Activated naive CD8-positive, alpha-beta T cell treated with anti-CD3 and anti-CD28 coated beads, Interleukin-2, amount 10 ng/mL, durations not matched to agents 7 days and 5 days (primary cell): Measurements from ENCODE around the gene CELF2. TPM values are rescaled to one million over a fixed set of nuclear protein-coding genes. Genes with fewer than 3 reads are reported as not detected.

Experiments
- ATAC-seq: fragments of 150-1000 bp; cut with Tn5 transposase; one replicate; pipeline ENCODE4 v1.10.0; 2021; ENCODE audit warnings: low read depth, moderate library complexity
- POLR2A ChIA-PET: fragments of 350-600 bp; sonication (Branson Sonifier 250); formaldehyde crosslinking; loops from one replicate; lab custom pipeline; 2021; ENCODE audit warnings: antibody characterized with exemption; lab: Charles Lee
- DNase-seq: peaks from one replicate; pipeline ENCODE4 v3.0.0; 2021
- H3K27ac Mint-ChIP-seq: one replicate; pipeline ENCODE4 v1.8.0; 2022; ENCODE audit warnings: mild to moderate bottlenecking, mixed read lengths
- H3K27me3 Mint-ChIP-seq: one replicate; pipeline ENCODE4 v1.8.0; 2022; ENCODE audit warnings: mild to moderate bottlenecking, moderate library complexity, mixed read lengths
- H3K36me3 Mint-ChIP-seq: one replicate; pipeline ENCODE4 v1.8.0; 2021; ENCODE audit warnings: mild to moderate bottlenecking, mixed read lengths
- H3K4me1 Mint-ChIP-seq: one replicate; pipeline ENCODE4 v1.8.0; 2021; ENCODE audit warnings: mixed read lengths
- H3K4me3 Mint-ChIP-seq: one replicate; pipeline ENCODE4 v1.8.0; 2022; ENCODE audit warnings: mild to moderate bottlenecking, moderate library complexity, mixed read lengths
- H3K9me3 Mint-ChIP-seq: one replicate; pipeline ENCODE4 v1.8.0; 2021; ENCODE audit warnings: mixed read lengths
- total RNA-seq, 2 experiments: library from RNA; stranded (reverse); gene quantifications; one replicate each; pipeline ENCODE4 v1.2.3, GENCODE V29; 2021

Gene CELF2
- total RNA-seq, 2 experiments from 2014 or later: 168 TPM

DNA sequence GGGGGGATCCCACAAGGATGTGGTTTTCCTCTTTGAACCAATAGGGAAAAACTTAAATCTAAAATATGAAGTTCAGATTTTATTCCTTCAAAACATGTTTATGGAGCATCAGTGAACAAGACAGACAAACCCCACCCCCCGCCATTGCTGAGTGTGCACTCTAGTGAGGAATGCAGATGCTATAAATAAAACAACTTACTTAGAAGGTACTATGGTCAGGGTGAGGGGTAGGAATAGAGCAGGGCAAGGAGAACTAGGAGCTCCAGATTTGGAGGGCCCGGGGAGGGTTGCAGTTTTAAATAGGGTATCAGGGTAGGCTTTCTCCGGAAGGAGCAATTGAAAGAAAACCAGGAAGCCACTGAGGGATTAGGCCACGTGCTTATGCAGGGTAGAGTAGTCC, 47.9 kb downstream of the CELF2 start:
- ATAC-seq (no peak), DNase-seq (no peak)
- H3K27me3 Mint-ChIP-seq: no peaks in the 10 kb centered on the region
- no peaks in the 10 kb centered on the region for H3K9me3 Mint-ChIP-seq
- H3K27ac Mint-ChIP-seq: no peak overlapping the region
- H3K36me3 Mint-ChIP-seq: no peaks in the 10 kb centered on the region
- H3K4me3 Mint-ChIP-seq: no peak overlapping the region
- H3K4me1 Mint-ChIP-seq: no peaks in the 10 kb centered on the region
- POLR2A ChIA-PET: no interaction called here

- no peak for ATAC-seq
- no peak for DNase-seq
- no peaks in the 10 kb centered on the region for H3K36me3 Mint-ChIP-seq
- POLR2A ChIA-PET: no interaction called here
- peaks cover 4% of the 10 kb centered on the region for H3K27me3 Mint-ChIP-seq
- H3K27ac Mint-ChIP-seq: no peak overlapping the region
- no peaks in the 10 kb centered on the region for H3K4me1 Mint-ChIP-seq
- no peak overlapping the region for H3K4me3 Mint-ChIP-seq
- no peaks in the 10 kb centered on the region for H3K9me3 Mint-ChIP-seq
Observed at GRCh38 chr10:11066520-11066919, 48.8 kb downstream of the CELF2 start.

DNA sequence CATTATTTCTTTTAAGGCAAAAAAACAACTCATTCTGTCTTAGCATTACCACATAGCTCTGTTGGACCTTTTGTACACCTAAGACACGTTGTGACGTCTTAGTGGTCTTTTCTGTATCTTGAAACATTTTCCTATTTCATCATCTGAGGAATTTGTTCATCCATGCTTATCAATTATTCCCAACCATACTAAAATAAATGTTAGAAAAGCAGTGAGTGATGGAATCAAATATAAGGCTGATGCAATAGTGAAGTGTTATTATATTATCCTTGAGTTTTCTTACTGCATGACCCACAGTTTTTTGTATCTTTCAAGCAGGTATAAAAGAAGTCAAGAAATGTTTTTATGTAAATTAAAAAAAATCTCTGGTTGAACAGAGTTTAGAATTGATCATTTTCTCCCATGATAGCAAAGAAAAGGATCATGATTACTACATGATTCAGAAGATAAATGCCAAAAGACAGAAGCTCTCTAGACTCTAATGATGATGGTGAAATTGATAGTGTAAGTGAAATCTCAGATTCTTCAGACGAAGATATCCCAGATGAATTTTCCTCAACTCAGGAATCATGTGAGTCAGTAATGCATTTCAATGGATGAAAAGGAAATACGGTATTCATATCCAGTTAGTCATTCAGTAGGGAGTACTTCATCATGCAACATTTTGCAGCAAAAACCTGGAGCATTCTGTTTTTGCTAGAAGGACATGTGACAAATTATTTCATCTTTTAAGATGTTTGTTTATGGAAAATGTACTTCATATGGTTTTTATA, 51.4 kb downstream of the CELF2 start:
- POLR2A ChIA-PET: no interaction called here
- H3K27me3 Mint-ChIP-seq: peaks cover 5% of the 10 kb centered on the region
- ATAC-seq (no peak), DNase-seq (no peak)
- no peak overlapping the region for H3K27ac Mint-ChIP-seq
- no peaks in the 10 kb centered on the region for H3K36me3 Mint-ChIP-seq
- no peak overlapping the region for H3K4me3 Mint-ChIP-seq
- no peaks in the 10 kb centered on the region for H3K9me3 Mint-ChIP-seq
- no peaks in the 10 kb centered on the region for H3K4me1 Mint-ChIP-seq

- ATAC-seq (no peak), DNase-seq (no peak)
- H3K27me3 Mint-ChIP-seq: peaks cover 27% of the 10 kb centered on the region
- H3K27ac Mint-ChIP-seq: no peak overlapping the region
- POLR2A ChIA-PET: no interaction called here
- H3K4me1 Mint-ChIP-seq: no peaks in the 10 kb centered on the region
- H3K9me3 Mint-ChIP-seq: no peaks in the 10 kb centered on the region
- H3K4me3 Mint-ChIP-seq: no peak overlapping the region
- no peaks in the 10 kb centered on the region for H3K36me3 Mint-ChIP-seq
Observed at GRCh38 chr10:11073410-11073809, 55.7 kb downstream of the CELF2 start.

- POLR2A ChIA-PET: no interaction called here
- Mint-ChIP-seq H3K4me3 (no peak overlapping the region), H3K4me1 (no peaks in the 10 kb centered on the region), H3K36me3 (no peaks in the 10 kb centered on the region), H3K27me3 (peaks cover 32% of the 10 kb centered on the region), H3K27ac (no peak overlapping the region), H3K9me3 (no peaks in the 10 kb centered on the region)
- ATAC-seq (no peak), DNase-seq (no peak)
Observed at GRCh38 chr10:11074536-11075267, 57.0 kb downstream of the CELF2 start.

DNA sequence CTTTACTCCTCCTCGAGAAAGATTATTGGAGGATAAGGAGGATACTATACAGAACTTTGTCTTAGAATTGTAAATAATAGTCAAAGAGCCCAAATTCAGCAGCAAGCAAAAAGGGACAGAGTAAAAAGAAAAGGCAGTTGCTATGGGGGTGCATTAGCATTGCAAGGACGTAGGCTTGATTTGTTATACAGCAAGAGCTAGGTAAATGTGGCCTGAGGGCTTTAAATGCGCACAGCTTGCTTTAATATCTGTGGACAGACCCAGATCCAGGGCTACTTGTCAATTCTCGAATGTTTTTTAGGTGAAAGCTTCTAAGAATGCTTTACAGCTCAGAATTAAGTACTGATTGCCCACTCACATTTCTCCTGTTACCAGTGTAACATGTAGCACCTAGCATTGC, 58.5 kb downstream of the CELF2 start:
- H3K36me3 Mint-ChIP-seq: no peaks in the 10 kb centered on the region
- POLR2A ChIA-PET: no interaction called here
- no peak for DNase-seq
- H3K27me3 Mint-ChIP-seq: peaks cover 33% of the 10 kb centered on the region
- ATAC-seq: no peak
- H3K27ac Mint-ChIP-seq: no peak overlapping the region
- H3K4me3 Mint-ChIP-seq: no peak overlapping the region
- H3K9me3 Mint-ChIP-seq: no peaks in the 10 kb centered on the region
- H3K4me1 Mint-ChIP-seq: no peaks in the 10 kb centered on the region

- ATAC-seq (no peak), DNase-seq (no peak)
- Mint-ChIP-seq H3K4me3 (no peak overlapping the region), H3K4me1 (no peaks in the 10 kb centered on the region), H3K27ac (no peak overlapping the region), H3K27me3 (peaks cover 24% of the 10 kb centered on the region), H3K9me3 (no peaks in the 10 kb centered on the region), H3K36me3 (no peaks in the 10 kb centered on the region)
- POLR2A ChIA-PET: no interaction called here
Observed at GRCh38 chr10:11080564-11080984, 62.9 kb downstream of the CELF2 start.

DNA sequence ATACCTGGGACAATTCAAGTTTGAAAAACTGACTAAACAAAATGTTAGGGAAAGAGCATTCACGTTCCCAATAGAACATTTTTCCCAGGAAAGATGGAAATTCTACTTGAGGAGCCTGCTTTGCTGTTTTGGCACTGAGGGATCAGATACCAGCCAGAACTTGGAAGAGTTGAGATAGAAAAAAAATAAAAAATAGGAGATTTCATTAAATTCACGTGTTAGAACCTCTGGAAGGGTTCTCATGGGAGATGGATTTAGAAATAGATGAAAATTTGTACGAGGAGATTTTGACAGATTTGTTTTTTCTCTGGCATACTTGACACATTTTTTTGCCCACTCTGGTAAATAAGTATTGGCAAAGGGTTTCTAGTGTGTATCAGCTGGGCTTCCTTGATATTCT, 63.7 kb downstream of the CELF2 start:
- H3K27me3 Mint-ChIP-seq: peaks cover 24% of the 10 kb centered on the region
- H3K9me3 Mint-ChIP-seq: no peaks in the 10 kb centered on the region
- no peak overlapping the region for H3K4me3 Mint-ChIP-seq
- no peaks in the 10 kb centered on the region for H3K4me1 Mint-ChIP-seq
- ATAC-seq (no peak), DNase-seq (no peak)
- POLR2A ChIA-PET: no interaction called here
- no peaks in the 10 kb centered on the region for H3K36me3 Mint-ChIP-seq
- H3K27ac Mint-ChIP-seq: no peak overlapping the region

GRCh38 chr10:11082526-11082925, 64.9 kb downstream of the CELF2 start:
- Mint-ChIP-seq H3K4me1 (no peaks in the 10 kb centered on the region), H3K36me3 (no peaks in the 10 kb centered on the region), H3K27ac (no peak overlapping the region), H3K27me3 (peaks cover 16% of the 10 kb centered on the region), H3K4me3 (no peak overlapping the region), H3K9me3 (no peaks in the 10 kb centered on the region)
- DNase-seq: no peak
- ATAC-seq: no peak
- POLR2A ChIA-PET: interaction anchor here (0.6 kb wide), 1 partner anchor 82 kb away, joined by 3 read pairs; no protein-coding TSS in a partner anchor

DNA sequence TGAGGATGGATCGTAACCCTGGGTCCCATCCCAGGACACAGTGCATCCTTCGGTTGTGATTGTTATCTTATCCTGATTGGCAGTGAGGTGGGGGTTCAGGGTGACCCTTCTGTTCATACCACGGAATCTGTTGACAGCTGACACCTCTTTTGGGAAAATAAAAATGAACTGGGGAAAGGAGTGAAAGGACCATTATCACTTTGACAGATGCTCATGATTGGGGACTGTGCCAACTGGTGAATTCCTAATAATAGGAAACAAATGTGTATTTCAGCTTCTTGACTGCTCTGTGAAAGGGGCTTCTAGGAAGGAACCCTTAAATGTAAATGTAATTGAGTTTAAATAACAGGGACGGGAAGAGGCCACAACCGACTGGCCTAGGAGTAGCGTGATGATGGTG, 65.4 kb downstream of the CELF2 start:
- H3K9me3 Mint-ChIP-seq: no peaks in the 10 kb centered on the region
- DNase-seq: no peak
- no peak overlapping the region for H3K27ac Mint-ChIP-seq
- ATAC-seq: no peak
- H3K4me3 Mint-ChIP-seq: no peak overlapping the region
- H3K27me3 Mint-ChIP-seq: peaks cover 14% of the 10 kb centered on the region
- no peaks in the 10 kb centered on the region for H3K36me3 Mint-ChIP-seq
- POLR2A ChIA-PET: interaction anchor here (0.6 kb wide), 1 partner anchor 82 kb away, joined by 3 read pairs; no protein-coding TSS in a partner anchor
- no peaks in the 10 kb centered on the region for H3K4me1 Mint-ChIP-seq

- no peak for DNase-seq
- H3K4me1 Mint-ChIP-seq: no peaks in the 10 kb centered on the region
- no peak for ATAC-seq
- H3K36me3 Mint-ChIP-seq: no peaks in the 10 kb centered on the region
- H3K27ac Mint-ChIP-seq: no peak overlapping the region
- POLR2A ChIA-PET: no interaction called here
- H3K9me3 Mint-ChIP-seq: no peaks in the 10 kb centered on the region
- H3K27me3 Mint-ChIP-seq: peaks cover 4% of the 10 kb centered on the region
- no peak overlapping the region for H3K4me3 Mint-ChIP-seq
Observed at GRCh38 chr10:11085545-11085944, 67.9 kb downstream of the CELF2 start.

DNA sequence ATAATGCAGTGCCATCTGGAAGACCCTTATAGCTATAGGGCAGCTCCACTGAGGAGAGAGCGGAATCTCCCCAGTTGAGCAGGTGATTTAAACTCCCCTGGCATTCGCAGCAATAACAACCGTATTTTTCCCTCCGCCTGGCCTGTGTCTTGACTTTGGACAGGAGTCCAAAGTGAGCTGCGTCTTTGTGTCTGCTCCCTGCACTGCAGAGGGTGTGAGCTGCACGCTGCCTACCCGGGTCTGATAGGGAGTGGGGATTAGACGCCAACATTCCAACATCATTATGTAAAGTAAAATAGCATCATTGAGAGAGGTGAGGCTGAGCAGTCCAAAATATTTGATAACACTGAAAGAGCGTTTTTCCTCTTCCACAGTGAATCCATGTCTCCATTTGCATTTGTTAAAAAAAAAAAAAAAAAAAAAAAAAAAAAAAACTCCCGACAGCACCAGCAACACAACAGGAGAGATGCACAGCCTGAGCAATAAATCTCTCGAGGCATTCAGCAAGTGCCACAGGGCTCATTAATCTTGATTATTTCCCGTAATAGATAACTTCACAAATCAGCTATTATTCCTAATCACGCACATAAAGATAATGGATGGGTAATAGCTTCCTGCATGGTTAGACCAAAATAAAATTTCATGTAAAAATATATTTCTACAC, 68.6 kb downstream of the CELF2 start:
- H3K4me1 Mint-ChIP-seq: no peaks in the 10 kb centered on the region
- H3K4me3 Mint-ChIP-seq: no peak overlapping the region
- H3K27ac Mint-ChIP-seq: no peak overlapping the region
- DNase-seq (no peak), ATAC-seq (no peak)
- POLR2A ChIA-PET: interaction anchor here (0.6 kb wide), 1 partner anchor 173 kb away, joined by 4 read pairs; no protein-coding TSS in a partner anchor
- H3K27me3 Mint-ChIP-seq: peaks cover 3% of the 10 kb centered on the region
- H3K9me3 Mint-ChIP-seq: no peaks in the 10 kb centered on the region
- H3K36me3 Mint-ChIP-seq: no peaks in the 10 kb centered on the region

- POLR2A ChIA-PET: no interaction called here
- no peak overlapping the region for H3K4me3 Mint-ChIP-seq
- peaks cover 2% of the 10 kb centered on the region for H3K36me3 Mint-ChIP-seq
- no peaks in the 10 kb centered on the region for H3K9me3 Mint-ChIP-seq
- DNase-seq (no peak), ATAC-seq (no peak)
- H3K4me1 Mint-ChIP-seq: no peaks in the 10 kb centered on the region
- peaks cover under 1% of the 10 kb centered on the region for H3K27me3 Mint-ChIP-seq
- no peak overlapping the region for H3K27ac Mint-ChIP-seq
Observed at GRCh38 chr10:11087372-11087771, 69.7 kb downstream of the CELF2 start.
